GM21381 (cell line): ENCODE data around the gene ARID1B.

Source experiments
- ATAC-seq: cut with Tn5 transposase; IDR thresholded peaks from one replicate; pipeline ENCODE4 v1.9.1; 2021; ENCODE audit warnings: mild to moderate bottlenecking, moderate library complexity; ENCODE audit not compliant: unreplicated experiment

Gene ARID1B

GRCh38 chr6:157014871-157015270 lies 237.7 kb downstream of the ARID1B start:
- no peak for ATAC-seq

DNA sequence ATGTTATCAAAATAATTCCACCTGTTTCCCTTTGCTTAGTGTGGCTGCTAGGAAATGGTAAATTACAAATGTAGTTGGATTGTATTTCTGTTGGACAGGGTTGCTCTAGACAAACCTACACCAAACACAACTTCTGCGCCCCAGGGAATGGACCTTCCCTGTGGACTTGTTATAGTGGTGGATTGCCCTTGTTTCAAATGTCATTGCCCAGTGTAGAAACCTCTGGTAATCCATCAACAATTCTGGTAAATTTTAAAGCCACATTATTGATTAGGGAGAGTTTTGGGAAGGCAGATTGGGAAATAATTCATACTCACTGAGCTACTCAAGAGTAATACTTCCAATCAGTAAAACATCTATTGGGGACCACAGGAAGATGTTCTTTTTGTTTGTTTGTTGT lies 239.8 kb downstream of the ARID1B start:
- no peak for ATAC-seq

DNA sequence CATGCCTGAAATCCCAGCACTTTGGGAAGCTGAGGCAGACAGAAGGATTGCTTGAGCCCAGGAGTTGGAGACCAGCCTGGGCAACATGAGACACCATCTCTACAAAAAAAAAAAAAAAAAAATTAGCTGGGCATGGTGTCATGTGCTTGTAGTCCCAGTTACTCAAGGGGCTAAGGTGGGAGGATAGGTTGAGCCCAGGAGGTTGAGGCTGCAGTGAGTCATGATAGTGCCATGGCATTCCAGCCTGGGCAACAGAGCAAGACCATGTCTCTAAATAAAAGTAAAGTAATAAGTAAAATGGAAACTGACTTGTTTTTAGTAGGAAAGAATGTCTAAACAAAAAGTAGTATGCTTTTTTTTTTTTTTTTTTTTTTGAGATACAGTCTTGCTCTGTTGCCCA lies 240.7 kb downstream of the ARID1B start:
- ATAC-seq: no peak

DNA sequence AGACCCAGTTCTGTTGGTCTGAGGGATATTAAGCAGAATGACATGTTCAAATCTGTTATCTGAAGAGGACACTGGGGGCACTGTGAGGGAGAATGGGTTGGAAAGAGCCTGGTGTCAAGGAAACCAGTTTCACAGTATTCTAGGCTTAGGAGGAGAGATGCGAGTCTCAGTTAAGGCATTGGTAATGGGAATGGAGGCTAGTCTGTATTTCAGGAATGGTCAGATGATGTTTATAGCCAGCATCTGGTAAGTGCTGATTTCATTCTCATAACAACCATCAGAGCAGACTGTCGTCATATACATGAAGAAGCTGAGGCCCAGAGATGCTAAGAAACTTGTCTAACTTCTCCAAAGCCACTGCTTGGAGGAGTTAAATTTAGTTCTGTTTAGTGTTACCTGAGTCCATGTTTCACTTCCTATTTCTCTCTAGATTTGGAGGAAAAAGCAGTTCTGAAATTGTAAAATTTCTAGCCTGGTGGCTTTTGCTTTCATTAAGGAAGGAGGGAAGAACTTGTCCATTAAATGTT lies 242.0 kb downstream of the ARID1B start:
- ATAC-seq: no peak

GRCh38 chr6:157019733-157020132 lies 242.6 kb downstream of the ARID1B start:
- no peak for ATAC-seq

DNA sequence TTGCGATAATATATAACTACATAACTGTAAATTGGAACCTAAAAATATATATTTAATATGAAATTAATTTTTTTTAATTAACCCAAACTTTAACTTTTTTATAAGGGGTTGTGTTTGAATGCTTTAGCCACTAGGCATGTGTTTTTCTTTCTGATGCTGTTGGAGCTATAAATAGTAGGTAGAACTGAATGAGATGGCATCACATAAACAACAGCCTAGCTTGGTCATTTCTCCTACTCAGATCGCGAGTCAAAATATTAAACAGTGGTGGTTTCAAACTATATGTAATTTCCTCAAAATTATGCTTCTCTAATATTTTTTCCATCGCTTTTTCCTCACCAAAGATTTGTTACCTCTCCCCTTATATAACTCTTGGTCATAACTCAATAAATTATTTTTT lies 243.2 kb downstream of the ARID1B start:
- ATAC-seq: no peak

DNA sequence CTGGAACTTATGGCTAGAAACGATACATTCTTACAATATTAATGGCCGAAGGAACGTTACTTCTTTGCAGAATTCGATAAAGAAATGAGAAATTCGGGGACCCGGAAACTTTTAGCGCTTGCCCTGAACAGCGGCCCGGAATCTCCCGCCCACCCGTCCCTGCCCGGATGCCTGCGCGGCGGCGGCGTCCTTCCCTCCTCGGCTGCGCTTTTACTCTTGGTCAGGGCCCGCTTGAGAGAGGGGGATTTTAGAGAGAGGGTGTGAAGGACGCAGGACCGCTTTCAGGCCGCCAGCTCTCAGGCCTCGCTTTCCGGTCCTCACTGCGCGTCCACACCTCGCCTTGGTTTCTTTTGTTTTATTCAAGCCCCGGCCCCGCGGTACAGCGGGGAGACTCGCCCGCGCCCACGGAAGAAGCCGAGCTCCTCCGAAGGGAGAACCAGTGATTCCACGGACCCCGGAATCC lies 243.7 kb downstream of the ARID1B start:
- ATAC-seq: peak; percentile 38

DNA sequence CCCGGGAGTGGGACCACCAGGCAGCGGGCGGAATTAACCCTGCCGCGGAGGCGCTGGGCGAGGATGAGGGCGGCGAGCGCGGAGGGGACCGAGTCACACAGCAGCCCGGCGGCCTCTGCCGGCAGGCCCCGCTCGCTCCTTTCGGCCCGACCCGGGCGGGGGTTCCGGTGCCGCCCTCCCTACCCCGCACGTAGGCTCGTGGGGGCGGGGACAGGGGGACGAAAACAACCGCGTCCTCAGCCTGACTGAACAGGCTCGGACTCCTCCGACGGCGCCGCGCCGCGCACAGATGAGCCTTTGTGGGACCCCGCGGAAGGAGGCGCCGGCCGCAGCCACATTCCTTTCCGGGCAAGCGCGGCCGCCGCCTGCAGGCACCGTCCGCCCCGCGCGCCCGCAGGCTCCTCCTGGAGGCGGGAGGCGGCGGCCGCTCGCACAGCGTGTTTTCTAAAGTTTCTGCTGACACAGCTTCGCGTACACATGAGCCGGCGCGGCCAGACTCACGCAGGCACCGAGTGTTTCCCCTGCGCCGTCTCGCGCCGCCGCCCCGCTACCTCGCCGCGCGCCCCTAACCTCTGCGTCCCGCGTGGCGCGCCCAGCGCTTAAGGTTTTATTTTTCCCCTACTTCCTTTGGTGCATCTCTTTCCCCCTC lies 244.3 kb downstream of the ARID1B start:
- peak; percentile 74 for ATAC-seq

GRCh38 chr6:157021993-157022740 lies 245.0 kb downstream of the ARID1B start:
- peak; percentile 54 for ATAC-seq

DNA sequence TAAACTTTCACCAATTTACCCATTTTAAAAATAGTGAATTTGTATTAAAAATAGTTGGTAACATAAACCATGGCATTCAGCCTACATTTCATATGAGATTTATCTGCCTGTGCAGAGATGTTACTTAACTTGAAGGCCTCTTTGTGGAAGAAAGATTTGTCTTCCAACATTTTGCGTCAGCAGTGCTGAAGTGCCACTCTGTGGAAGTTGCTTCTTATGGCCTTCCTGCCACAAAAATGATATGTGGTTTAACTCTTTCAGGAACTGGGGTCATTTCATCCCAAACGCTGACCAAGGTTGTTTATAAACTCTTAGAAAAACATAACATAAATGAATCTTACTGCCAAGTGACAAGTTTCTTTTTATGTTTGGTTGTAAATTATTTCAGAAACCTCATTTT lies 246.8 kb downstream of the ARID1B start:
- no peak for ATAC-seq

GRCh38 chr6:157024745-157025144 lies 247.6 kb downstream of the ARID1B start:
- ATAC-seq: no peak

DNA sequence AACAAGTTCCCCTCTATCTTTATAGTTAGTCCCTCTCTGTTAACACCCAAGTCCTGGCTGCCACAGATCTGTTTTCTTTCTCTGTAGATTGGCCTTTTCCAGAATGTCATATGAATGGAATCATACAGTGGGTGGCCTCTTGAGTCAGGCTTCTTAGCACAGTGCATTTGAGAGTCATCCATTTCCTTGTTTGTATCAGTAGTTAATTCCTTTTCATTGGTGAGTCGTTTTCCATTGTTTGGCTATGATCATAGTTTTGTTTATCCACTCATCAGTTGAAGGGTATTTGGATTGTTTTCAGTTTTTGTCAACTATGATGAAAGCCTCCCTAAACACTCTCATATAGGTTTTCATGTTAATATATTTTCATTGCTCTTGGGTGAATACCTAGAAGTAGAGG lies 248.3 kb downstream of the ARID1B start:
- no peak for ATAC-seq

- ATAC-seq: peak; percentile 50
Observed at GRCh38 chr6:157029980-157030690, 253.0 kb downstream of the ARID1B start.

DNA sequence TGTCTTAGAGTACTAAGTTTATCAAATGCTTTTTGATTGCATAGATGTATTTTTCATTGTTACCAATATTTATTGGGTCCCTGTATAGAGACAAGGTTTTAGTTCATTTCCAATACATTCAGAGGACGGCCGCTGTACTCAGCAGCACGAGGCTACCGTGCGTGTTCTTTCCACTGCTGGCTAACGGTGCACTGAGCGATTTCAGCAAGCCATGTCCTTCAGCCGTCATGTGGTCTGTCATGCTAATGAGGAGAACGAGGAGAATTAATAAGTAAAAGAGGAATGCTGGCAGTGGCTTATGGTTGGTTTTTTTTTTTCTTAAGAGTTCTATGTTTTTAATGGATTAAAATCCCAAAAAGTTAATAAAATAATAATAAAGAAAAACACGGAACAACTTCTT lies 253.6 kb downstream of the ARID1B start:
- ATAC-seq: no peak

DNA sequence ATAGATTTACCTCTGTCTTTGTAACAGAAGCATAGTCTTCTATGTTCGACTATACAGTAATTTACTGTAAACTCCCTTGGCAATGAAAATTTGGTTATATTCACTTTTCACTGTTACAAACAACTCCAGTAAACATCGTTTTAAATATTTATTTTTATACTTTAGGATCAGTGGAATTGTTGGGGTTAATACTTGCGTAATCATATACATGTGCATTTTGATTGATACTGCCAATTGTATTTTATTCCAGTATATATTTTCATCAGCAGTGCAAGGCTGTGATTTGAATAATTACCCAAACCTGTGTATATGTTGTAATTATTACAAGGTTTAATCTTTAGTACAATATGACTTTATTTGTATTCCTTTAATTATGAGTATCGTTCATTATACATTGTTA lies 255.7 kb downstream of the ARID1B start:
- ATAC-seq: no peak

- no peak for ATAC-seq
Observed at GRCh38 chr6:157033428-157034140, 256.4 kb downstream of the ARID1B start.

DNA sequence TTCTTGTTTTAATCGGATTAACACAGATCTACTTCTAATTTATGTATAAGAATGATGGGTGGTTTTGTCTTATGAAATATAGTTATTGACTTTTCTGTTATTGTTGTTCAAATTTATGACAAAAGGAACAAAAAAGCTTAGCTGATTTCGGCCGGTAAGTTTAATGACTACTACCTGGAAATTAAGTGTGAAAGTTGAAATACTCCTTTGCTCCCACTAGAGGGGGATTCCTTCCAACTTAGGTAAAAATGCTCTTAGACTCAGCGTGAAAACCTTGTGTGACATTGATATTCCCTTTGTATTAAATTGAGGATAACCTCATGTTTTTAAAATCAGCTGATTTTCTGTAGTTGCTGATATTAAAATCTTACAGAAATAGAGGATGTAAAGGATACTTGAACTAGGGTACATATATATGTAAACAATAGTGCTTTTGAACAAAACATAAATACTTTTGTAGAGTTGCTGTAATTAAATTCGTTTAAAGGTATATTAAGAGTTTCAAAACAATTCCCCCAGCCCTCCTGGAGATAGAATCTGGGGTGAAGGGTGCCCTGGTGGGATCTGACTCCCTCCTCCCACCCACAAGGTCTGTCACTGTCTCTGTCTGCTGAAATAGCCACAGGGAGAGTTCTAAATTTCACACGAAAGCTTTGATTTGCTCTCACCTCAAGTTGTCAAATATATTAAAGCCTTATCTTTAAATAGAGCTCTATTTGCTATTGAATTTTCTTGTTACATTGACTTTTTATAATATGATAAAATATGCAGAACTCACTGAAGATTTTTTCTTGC lies 257.5 kb downstream of the ARID1B start:
- ATAC-seq: no peak

DNA sequence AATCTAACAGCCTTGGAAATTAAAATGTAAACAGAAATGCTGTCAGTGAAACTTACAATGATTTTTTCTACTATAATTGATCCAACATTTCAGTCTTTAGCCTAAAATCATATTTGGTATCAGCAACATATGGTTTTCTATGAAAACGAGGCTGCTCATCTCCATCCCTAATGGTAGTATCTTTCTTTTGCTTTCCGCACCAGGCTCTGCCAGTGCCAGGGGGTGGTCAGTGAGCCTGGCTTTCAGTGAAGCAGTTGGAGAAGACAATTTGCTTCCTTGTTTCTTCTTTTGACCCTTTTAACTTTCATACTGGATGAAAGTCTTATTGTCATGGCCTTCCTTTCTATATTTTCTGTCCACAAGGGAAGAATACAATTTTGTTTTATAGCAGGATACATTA lies 258.4 kb downstream of the ARID1B start:
- ATAC-seq: no peak

DNA sequence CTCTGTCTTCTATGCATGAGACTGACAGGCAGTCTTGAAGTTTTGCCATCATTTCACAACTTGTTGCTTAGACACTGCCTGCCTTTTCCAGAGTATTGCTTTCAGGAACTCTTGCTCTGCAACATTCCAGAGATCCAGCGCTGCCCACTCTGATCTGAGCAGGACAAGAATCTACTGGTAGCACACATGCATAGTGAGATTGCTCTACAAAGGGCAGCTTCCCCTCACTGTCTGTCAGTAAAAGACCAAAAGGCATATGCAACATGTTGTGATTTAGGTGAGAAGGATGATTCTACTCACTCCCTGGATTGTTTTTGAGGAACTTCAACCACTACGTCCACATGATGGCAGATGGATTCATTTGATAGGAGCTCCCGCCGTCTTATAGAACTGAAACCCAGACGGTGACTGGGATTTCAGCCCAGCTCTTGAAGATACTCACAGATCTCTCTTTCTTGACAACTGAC lies 259.1 kb downstream of the ARID1B start:
- no peak for ATAC-seq

- no peak for ATAC-seq
Observed at GRCh38 chr6:157037165-157037564, 260.0 kb downstream of the ARID1B start.
